ENCODE measurements around the gene LRRC45. TPM values are rescaled to one million over a fixed set of nuclear protein-coding genes. Genes with fewer than 3 reads are reported as not detected.

The LRRC45 gene
- total RNA-seq, 1 donor from 2014 or later: 14.3 TPM

DNA sequence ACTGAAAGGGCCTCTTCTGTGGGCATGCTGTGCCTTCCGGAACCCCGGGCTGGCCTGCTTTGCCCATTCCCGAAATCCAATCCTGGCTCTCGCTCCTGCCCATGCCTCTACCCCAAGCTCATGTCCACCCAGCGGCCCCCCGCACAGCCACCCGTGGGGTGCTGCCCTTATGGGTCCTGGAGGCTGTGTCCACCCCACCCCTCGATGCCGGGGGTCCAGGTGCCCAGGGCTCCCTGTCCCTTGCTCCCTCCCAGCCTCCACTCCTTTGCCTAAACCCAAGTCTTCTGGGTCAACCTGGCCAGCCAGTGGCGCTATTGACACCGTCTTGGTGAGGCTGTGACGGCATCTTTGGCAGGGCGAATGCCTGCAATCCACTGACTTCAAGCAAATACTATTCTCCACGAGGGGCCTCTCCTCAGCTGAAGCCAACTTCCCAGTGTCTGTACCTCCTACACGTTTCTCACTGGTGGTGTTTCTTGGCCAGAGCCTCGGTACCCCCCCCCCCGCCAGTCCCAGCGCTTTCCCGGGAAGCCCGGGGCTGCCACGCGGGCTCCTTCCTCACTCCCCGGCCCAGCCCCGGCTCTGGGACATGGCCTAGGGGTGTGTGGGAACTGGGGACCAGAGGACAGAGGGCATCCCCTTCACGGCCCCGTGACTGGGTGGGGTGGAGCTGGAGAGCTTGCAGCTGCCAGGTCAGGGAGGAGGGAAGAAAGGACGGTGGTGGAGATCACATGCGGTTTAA lies 54.7 kb downstream of the LRRC45 start:
- DNase-seq (ENCODE audit: low spot score in 2 of 2): no peak
- no peak for FAIRE-seq

DNA sequence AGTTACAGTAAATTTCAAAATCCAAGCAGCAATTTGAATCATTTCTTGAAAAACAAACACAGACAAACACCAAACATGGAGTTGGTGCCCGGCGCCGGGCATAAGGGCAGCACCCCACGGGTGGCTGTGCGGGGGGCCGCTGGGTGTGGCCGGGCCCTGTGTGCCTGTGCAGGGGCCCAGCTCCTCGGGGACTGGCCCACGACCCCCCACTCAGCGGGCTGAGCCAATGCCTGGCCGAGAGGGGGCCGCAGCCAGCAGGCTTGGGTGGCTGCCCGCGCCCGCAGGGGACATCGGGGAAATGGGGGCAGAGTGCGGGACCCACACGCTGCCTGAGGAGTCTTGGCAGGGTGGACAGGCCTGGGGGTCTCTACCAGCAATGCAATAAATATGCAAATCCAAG lies 55.3 kb downstream of the LRRC45 start:
- FAIRE-seq: no peak
- DNase-seq (ENCODE audit: low spot score in 2 of 2): no peak

GRCh38 chr17:82079001-82079677 lies 56.0 kb downstream of the LRRC45 start:
- no peak for DNase-seq (ENCODE audit: low spot score in 2 of 2)
- no peak for FAIRE-seq

DNA sequence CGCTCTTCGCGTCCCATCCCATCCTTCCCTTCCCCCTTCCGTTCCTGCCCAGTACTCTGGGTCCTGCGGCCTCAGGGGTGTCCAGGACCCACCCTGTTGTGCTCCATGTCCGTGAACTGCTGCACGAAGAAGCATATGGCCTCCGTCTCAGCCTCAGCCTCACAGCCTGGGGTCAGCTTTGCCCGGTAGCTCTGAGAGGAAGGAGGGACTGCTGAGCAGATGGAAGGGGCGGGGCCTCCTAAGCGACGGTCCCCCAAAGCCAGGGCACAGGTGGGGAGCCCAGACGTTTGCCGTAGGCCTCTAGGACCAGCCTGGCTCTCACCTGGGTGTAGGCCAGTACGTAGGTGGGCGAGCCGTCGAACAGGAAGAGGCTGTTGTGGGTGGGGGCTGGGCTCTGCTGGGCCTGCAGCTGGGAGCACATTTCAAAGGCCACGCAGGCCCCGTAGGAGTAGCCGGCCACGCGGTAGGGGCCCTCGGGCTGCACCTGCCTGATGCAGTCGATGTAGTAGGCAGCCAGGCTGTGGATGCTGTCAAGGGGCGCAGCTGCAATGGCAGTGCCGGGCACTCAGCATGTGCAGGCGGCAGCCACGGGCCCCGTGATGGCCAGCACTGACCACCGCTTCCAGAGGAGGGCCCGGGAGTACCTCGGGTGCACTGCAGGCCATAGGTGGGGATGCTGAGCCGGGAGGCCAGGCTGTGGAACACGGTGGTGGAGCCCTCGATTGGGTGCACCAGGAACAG lies 57.1 kb downstream of the LRRC45 start:
- no peak for FAIRE-seq
- no peak for DNase-seq (ENCODE audit: low spot score in 2 of 2)

Other genes starting within 250 kb of the LRRC45 start
- gene GCGR, start 219.2 kb upstream of the LRRC45 start, total RNA-seq: not detected
- 86.4 TPM for gene MCRIP1, start 190.0 kb upstream of the LRRC45 start, total RNA-seq
- not detected for gene PPP1R27, start 188.3 kb upstream of the LRRC45 start, total RNA-seq
- gene P4HB, start 162.8 kb upstream of the LRRC45 start, total RNA-seq: 66.0 TPM
- gene ARHGDIA, start 152.0 kb upstream of the LRRC45 start, total RNA-seq: 22.4 TPM
- gene ALYREF, start 131.7 kb upstream of the LRRC45 start, total RNA-seq: 92.1 TPM
- 60.3 TPM for gene ANAPC11, start 131.6 kb upstream of the LRRC45 start, total RNA-seq
- 1.2 TPM for gene NPB, start 121.1 kb upstream of the LRRC45 start, total RNA-seq
- 28.9 TPM for gene PCYT2, start 111.9 kb upstream of the LRRC45 start, total RNA-seq
- 8.6 TPM for gene SIRT7, start 105.1 kb upstream of the LRRC45 start, total RNA-seq
- gene MAFG, start 95.6 kb upstream of the LRRC45 start, total RNA-seq: 13.9 TPM
- gene PYCR1, start 86.0 kb upstream of the LRRC45 start, total RNA-seq: 15.9 TPM
- 0.41 TPM for gene MYADML2, start 76.1 kb upstream of the LRRC45 start, total RNA-seq
- gene NOTUM, start 62.1 kb upstream of the LRRC45 start, total RNA-seq: under 0.01 TPM
- gene ASPSCR1, start 45.7 kb upstream of the LRRC45 start, total RNA-seq: 13.5 TPM
- gene CENPX, start 427 bp upstream of the LRRC45 start, total RNA-seq: 31.0 TPM
- 110 TPM for gene RAC3, start 8.4 kb downstream of the LRRC45 start, total RNA-seq
- gene DCXR, start 14.4 kb downstream of the LRRC45 start, total RNA-seq: 25.7 TPM
- 21.2 TPM for gene RFNG, start 28.5 kb downstream of the LRRC45 start, total RNA-seq
- 73.8 TPM for gene GPS1, start 28.6 kb downstream of the LRRC45 start, total RNA-seq
- gene DUS1L, start 42.5 kb downstream of the LRRC45 start, total RNA-seq: 18.8 TPM
- 92.1 TPM for gene FASN, start 74.9 kb downstream of the LRRC45 start, total RNA-seq
- gene CCDC57, start 189.5 kb downstream of the LRRC45 start, total RNA-seq: 17.1 TPM
- 2.0 TPM for gene SLC16A3, start 205.7 kb downstream of the LRRC45 start, total RNA-seq

All from frontal cortex (tissue), 4 donors.